ENCODE results near the gene LKAAEAR1. TPM values are rescaled to one million over a fixed set of nuclear protein-coding genes. Genes with fewer than 3 reads are reported as not detected.
A peak's percentile ranks its signal among the peaks of the same experiment; 100 is the strongest.

Gene LKAAEAR1
- total and polyA plus RNA-seq, 2 of the 13 experiments (the other 11 are each of a cell fraction or from before 2014, with no cell fraction given) = not detected

DNA sequence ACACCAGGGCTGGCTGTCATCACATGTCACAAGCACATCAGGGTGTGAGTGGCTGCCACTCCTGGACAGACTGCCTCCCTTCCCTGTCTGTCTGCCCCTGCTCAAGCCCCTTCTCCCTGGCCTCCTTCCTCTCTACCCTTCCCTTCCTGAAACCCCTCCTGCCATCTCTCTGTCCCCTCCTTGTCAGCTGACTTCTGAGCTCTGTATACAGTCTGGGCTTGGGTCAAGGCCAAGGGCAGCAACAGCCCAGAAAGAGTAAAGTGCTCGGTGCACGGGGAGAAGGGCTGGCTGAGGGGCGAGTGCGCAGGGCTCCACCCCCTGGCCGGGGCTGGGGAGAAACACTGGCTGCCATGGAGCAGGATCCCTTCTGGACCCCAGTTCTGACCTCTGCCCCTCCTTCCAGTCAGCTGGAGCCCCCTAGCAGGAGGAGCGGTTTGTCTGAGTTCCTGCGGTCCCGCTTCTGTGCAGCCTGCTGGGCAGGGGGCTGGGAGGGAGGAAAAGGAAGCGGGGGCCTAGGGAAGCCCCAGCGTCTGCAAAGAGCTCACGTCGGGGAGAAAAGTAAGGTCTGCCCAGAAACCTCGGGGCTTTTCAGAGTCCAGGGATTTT is 2.0 kb downstream of the LKAAEAR1 start (continued):
- TF ChIP-seq, protein P1, sequence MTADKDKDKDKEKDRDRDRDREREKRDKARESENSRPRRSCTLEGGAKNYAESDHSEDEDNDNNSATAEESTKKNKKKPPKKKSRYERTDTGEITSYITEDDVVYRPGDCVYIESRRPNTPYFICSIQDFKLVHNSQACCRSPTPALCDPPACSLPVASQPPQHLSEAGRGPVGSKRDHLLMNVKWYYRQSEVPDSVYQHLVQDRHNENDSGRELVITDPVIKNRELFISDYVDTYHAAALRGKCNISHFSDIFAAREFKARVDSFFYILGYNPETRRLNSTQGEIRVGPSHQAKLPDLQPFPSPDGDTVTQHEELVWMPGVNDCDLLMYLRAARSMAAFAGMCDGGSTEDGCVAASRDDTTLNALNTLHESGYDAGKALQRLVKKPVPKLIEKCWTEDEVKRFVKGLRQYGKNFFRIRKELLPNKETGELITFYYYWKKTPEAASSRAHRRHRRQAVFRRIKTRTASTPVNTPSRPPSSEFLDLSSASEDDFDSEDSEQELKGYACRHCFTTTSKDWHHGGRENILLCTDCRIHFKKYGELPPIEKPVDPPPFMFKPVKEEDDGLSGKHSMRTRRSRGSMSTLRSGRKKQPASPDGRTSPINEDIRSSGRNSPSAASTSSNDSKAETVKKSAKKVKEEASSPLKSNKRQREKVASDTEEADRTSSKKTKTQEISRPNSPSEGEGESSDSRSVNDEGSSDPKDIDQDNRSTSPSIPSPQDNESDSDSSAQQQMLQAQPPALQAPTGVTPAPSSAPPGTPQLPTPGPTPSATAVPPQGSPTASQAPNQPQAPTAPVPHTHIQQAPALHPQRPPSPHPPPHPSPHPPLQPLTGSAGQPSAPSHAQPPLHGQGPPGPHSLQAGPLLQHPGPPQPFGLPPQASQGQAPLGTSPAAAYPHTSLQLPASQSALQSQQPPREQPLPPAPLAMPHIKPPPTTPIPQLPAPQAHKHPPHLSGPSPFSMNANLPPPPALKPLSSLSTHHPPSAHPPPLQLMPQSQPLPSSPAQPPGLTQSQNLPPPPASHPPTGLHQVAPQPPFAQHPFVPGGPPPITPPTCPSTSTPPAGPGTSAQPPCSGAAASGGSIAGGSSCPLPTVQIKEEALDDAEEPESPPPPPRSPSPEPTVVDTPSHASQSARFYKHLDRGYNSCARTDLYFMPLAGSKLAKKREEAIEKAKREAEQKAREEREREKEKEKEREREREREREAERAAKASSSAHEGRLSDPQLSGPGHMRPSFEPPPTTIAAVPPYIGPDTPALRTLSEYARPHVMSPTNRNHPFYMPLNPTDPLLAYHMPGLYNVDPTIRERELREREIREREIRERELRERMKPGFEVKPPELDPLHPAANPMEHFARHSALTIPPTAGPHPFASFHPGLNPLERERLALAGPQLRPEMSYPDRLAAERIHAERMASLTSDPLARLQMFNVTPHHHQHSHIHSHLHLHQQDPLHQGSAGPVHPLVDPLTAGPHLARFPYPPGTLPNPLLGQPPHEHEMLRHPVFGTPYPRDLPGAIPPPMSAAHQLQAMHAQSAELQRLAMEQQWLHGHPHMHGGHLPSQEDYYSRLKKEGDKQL (CRISPR knock-in tag; IDR thresholded peaks at IDR 0.05; ENCODE audit: low read depth) = 0 out of 2 replicates have a peak, but pooled peaks have one; percentile 37
- TF ChIP-seq, protein P2, sequence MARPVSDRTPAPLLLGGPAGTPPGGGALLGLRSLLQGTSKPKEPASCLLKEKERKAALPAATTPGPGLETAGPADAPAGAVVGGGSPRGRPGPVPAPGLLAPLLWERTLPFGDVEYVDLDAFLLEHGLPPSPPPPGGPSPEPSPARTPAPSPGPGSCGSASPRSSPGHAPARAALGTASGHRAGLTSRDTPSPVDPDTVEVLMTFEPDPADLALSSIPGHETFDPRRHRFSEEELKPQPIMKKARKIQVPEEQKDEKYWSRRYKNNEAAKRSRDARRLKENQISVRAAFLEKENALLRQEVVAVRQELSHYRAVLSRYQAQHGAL (CRISPR knock-in tag; IDR thresholded peaks at IDR 0.05; ENCODE audit: not compliant biosample characterization) = no peak
- TF ChIP-seq, protein P3, sequence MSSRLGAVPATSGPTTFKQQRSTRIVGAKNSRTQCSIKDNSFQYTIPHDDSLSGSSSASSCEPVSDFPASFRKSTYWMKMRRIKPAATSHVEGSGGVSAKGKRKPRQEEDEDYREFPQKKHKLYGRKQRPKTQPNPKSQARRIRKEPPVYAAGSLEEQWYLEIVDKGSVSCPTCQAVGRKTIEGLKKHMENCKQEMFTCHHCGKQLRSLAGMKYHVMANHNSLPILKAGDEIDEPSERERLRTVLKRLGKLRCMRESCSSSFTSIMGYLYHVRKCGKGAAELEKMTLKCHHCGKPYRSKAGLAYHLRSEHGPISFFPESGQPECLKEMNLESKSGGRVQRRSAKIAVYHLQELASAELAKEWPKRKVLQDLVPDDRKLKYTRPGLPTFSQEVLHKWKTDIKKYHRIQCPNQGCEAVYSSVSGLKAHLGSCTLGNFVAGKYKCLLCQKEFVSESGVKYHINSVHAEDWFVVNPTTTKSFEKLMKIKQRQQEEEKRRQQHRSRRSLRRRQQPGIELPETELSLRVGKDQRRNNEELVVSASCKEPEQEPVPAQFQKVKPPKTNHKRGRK (CRISPR knock-in tag; IDR thresholded peaks at IDR 0.05) = no peak
- TF ChIP-seq TBP (CRISPR knock-in tag; IDR thresholded peaks at IDR 0.05) (no peak), GLI4 (CRISPR knock-in tag; IDR thresholded peaks at IDR 0.05; ENCODE audit: borderline replicate concordance) (no peak), RELA (CRISPR knock-in tag; IDR thresholded peaks at IDR 0.05) (no peak), ZNF496 (CRISPR knock-in tag; IDR thresholded peaks at IDR 0.05; ENCODE audit: insufficient replicate concordance) (no peak), TOE1 (CRISPR knock-in tag; IDR thresholded peaks at IDR 0.05) (no peak), NFE2L2 (IDR thresholded peaks at IDR 0.05; ENCODE audit: low read length) (no peak)
- TF ChIP-seq, protein P4, sequence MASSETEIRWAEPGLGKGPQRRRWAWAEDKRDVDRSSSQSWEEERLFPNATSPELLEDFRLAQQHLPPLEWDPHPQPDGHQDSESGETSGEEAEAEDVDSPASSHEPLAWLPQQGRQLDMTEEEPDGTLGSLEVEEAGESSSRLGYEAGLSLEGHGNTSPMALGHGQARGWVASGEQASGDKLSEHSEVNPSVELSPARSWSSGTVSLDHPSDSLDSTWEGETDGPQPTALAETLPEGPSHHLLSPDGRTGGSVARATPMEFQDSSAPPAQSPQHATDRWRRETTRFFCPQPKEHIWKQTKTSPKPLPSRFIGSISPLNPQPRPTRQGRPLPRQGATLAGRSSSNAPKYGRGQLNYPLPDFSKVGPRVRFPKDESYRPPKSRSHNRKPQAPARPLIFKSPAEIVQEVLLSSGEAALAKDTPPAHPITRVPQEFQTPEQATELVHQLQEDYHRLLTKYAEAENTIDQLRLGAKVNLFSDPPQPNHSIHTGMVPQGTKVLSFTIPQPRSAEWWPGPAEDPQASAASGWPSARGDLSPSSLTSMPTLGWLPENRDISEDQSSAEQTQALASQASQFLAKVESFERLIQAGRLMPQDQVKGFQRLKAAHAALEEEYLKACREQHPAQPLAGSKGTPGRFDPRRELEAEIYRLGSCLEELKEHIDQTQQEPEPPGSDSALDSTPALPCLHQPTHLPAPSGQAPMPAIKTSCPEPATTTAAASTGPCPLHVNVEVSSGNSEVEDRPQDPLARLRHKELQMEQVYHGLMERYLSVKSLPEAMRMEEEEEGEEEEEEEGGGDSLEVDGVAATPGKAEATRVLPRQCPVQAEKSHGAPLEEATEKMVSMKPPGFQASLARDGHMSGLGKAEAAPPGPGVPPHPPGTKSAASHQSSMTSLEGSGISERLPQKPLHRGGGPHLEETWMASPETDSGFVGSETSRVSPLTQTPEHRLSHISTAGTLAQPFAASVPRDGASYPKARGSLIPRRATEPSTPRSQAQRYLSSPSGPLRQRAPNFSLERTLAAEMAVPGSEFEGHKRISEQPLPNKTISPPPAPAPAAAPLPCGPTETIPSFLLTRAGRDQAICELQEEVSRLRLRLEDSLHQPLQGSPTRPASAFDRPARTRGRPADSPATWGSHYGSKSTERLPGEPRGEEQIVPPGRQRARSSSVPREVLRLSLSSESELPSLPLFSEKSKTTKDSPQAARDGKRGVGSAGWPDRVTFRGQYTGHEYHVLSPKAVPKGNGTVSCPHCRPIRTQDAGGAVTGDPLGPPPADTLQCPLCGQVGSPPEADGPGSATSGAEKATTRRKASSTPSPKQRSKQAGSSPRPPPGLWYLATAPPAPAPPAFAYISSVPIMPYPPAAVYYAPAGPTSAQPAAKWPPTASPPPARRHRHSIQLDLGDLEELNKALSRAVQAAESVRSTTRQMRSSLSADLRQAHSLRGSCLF (CRISPR knock-in tag; IDR thresholded peaks at IDR 0.05; ENCODE audit: borderline replicate concordance) = no peak
- TF ChIP-seq, protein P5, sequence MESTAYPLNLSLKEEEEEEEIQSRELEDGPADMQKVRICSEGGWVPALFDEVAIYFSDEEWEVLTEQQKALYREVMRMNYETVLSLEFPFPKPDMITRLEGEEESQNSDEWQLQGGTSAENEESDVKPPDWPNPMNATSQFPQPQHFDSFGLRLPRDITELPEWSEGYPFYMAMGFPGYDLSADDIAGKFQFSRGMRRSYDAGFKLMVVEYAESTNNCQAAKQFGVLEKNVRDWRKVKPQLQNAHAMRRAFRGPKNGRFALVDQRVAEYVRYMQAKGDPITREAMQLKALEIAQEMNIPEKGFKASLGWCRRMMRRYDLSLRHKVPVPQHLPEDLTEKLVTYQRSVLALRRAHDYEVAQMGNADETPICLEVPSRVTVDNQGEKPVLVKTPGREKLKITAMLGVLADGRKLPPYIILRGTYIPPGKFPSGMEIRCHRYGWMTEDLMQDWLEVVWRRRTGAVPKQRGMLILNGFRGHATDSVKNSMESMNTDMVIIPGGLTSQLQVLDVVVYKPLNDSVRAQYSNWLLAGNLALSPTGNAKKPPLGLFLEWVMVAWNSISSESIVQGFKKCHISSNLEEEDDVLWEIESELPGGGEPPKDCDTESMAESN (CRISPR knock-in tag; conservative IDR thresholded peaks at IDR 0.05) = no peak
- TF ChIP-seq, protein P6, sequence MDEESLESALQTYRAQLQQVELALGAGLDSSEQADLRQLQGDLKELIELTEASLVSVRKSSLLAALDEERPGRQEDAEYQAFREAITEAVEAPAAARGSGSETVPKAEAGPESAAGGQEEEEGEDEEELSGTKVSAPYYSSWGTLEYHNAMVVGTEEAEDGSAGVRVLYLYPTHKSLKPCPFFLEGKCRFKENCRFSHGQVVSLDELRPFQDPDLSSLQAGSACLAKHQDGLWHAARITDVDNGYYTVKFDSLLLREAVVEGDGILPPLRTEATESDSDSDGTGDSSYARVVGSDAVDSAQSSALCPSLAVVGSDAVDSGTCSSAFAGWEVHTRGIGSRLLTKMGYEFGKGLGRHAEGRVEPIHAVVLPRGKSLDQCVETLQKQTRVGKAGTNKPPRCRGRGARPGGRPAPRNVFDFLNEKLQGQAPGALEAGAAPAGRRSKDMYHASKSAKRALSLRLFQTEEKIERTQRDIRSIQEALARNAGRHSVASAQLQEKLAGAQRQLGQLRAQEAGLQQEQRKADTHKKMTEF (CRISPR knock-in tag; IDR thresholded peaks at IDR 0.05) = peak; percentile 25; the same call in 1 of the 2 replicates

Measured in HepG2 (cell line).